ENCODE data around the gene OSBPL9.
A peak's percentile ranks its signal among the peaks of the same experiment; 100 is the strongest.

OSBPL9 gene

GRCh38 chr1:51735746-51736254, 118.9 kb downstream of the OSBPL9 start:
- TF ChIP-seq POLR2AphosphoS5 (IDR thresholded peaks at IDR 0.05; ENCODE audit: low read depth, low read length) (no peak), TAF1 (IDR thresholded peaks at IDR 0.05; ENCODE audit: borderline replicate concordance, low read depth, low read length) (no peak), POLR2A (IDR thresholded peaks at IDR 0.05; ENCODE audit: low read depth, low read length) (no peak)
- DNase-seq (ENCODE audit: insufficient read length) (no peak), FAIRE-seq (no peak)

GRCh38 chr1:51736702-51737101, 119.8 kb downstream of the OSBPL9 start:
- FAIRE-seq (peak; percentile 30), DNase-seq (ENCODE audit: insufficient read length) (no peak)
- TF ChIP-seq POLR2A (IDR thresholded peaks at IDR 0.05; ENCODE audit: low read depth, low read length) (no peak), POLR2AphosphoS5 (IDR thresholded peaks at IDR 0.05; ENCODE audit: low read depth, low read length) (no peak), TAF1 (IDR thresholded peaks at IDR 0.05; ENCODE audit: borderline replicate concordance, low read depth, low read length) (no peak)

- no peak for DNase-seq (ENCODE audit: insufficient read length)
- TF ChIP-seq POLR2AphosphoS5 (IDR thresholded peaks at IDR 0.05; ENCODE audit: low read depth, low read length) (no peak), POLR2A (IDR thresholded peaks at IDR 0.05; ENCODE audit: low read depth, low read length) (no peak)
- FAIRE-seq: peak; percentile 27
These were observed 121.8 kb downstream of the OSBPL9 start for GRCh38 chr1:51738681-51739080.

GRCh38 chr1:51740652-51741051, 123.8 kb downstream of the OSBPL9 start:
- FAIRE-seq: peak; percentile 42

DNA sequence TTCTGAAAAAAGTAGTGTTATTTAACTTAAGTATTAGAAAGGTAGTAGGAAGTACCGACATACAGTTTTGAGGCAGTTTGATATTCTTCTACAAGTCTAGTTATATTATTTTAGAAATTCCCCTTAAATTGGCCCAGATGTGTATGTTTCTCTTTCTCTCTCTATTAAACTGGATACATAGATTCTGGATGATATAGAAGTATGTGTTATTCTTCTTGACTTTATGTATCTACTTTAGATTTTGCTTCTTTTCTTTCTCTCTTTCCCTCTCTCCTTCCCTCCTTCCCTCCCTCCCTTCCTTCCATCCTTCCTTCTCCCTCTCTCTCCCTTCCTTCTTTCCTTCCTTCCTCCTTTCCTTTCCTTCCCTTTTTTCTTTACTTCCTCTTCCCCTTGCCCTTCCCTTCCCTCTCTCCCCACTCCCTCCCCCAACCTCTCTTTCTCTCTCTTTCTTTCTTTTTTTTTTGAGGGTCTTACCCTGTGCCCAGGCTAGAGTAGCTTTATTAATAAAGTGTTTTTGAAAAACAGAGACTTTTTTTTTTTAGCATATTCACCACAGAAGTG, 124.3 kb downstream of the OSBPL9 start:
- DNase-seq (ENCODE audit: insufficient read length) (no peak), FAIRE-seq (no peak)
- TF ChIP-seq POLR2A (IDR thresholded peaks at IDR 0.05; ENCODE audit: low read depth, low read length) (no peak), POLR2AphosphoS5 (IDR thresholded peaks at IDR 0.05; ENCODE audit: low read depth, low read length) (no peak), TAF1 (IDR thresholded peaks at IDR 0.05; ENCODE audit: borderline replicate concordance, low read depth, low read length) (no peak)

More at GRCh38 chr1:51740652-51741051, 123.8 kb downstream of the OSBPL9 start:
- TF ChIP-seq POLR2A (IDR thresholded peaks at IDR 0.05; ENCODE audit: low read depth, low read length): no peak
- TF ChIP-seq POLR2AphosphoS5 (IDR thresholded peaks at IDR 0.05; ENCODE audit: low read depth, low read length): no peak
- no peak for TF ChIP-seq TAF1 (IDR thresholded peaks at IDR 0.05; ENCODE audit: borderline replicate concordance, low read depth, low read length)
- DNase-seq (ENCODE audit: insufficient read length): no peak

GRCh38 chr1:51744506-51745303, 127.8 kb downstream of the OSBPL9 start:
- FAIRE-seq (peak; percentile 77), DNase-seq (ENCODE audit: insufficient read length) (no peak)
- no peak for TF ChIP-seq POLR2A (IDR thresholded peaks at IDR 0.05; ENCODE audit: low read depth, low read length)
- no peak for TF ChIP-seq POLR2AphosphoS5 (IDR thresholded peaks at IDR 0.05; ENCODE audit: low read depth, low read length)
- no peak for TF ChIP-seq TAF1 (IDR thresholded peaks at IDR 0.05; ENCODE audit: borderline replicate concordance, low read depth, low read length)

DNA sequence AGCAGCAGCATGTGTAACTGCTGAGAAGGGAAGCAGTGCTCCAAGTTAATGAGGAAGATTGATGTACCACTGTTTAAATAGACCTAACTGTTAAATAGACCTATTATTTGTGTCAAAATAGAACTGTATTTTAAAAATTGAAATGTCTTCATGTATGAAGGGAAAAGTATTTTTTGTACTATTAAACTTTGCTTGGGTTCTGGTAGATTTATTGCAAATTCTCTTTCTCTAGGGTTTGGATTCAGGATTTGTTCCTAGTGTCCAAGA, 128.3 kb downstream of the OSBPL9 start:
- FAIRE-seq: no peak
- no peak for DNase-seq (ENCODE audit: insufficient read length)
- TF ChIP-seq POLR2AphosphoS5 (IDR thresholded peaks at IDR 0.05; ENCODE audit: low read depth, low read length) (no peak), POLR2A (IDR thresholded peaks at IDR 0.05; ENCODE audit: low read depth, low read length) (no peak), TAF1 (IDR thresholded peaks at IDR 0.05; ENCODE audit: borderline replicate concordance, low read depth, low read length) (no peak)

DNA sequence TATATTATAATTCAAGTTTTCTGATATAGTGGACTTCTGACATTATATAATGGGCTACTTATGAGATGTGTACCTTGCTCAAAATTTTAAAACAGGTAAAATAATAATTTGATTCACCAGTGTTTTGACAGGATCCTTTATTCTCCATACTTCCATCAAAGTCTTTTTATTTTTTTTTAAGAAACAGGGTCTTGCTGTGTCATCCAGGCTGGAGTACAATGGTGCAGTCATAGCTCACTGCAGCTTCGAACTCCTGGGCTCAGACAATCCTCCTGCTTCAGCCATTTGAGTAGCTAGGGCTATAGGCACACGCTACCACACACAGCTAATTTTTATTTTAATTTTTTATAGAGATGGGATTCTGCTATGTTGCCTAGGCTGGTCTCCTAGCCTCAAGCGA, 132.3 kb downstream of the OSBPL9 start:
- DNase-seq (ENCODE audit: insufficient read length) (no peak), FAIRE-seq (no peak)
- TF ChIP-seq POLR2AphosphoS5 (IDR thresholded peaks at IDR 0.05; ENCODE audit: low read depth, low read length) (no peak), TAF1 (IDR thresholded peaks at IDR 0.05; ENCODE audit: borderline replicate concordance, low read depth, low read length) (no peak), POLR2A (IDR thresholded peaks at IDR 0.05; ENCODE audit: low read depth, low read length) (no peak)

GRCh38 chr1:51750218-51750617, 133.3 kb downstream of the OSBPL9 start:
- FAIRE-seq: no peak
- TF ChIP-seq POLR2AphosphoS5 (IDR thresholded peaks at IDR 0.05; ENCODE audit: low read depth, low read length) (no peak), POLR2A (IDR thresholded peaks at IDR 0.05; ENCODE audit: low read depth, low read length) (no peak), TAF1 (IDR thresholded peaks at IDR 0.05; ENCODE audit: borderline replicate concordance, low read depth, low read length) (no peak)
- DNase-seq (ENCODE audit: insufficient read length): no peak

- no peak for FAIRE-seq
- DNase-seq (ENCODE audit: insufficient read length): no peak
- no peak for TF ChIP-seq POLR2AphosphoS5 (IDR thresholded peaks at IDR 0.05; ENCODE audit: low read depth, low read length)
- TF ChIP-seq POLR2A (IDR thresholded peaks at IDR 0.05; ENCODE audit: low read depth, low read length): no peak
- TF ChIP-seq TAF1 (IDR thresholded peaks at IDR 0.05; ENCODE audit: borderline replicate concordance, low read depth, low read length): no peak
These were observed 133.8 kb downstream of the OSBPL9 start for GRCh38 chr1:51750729-51751128.

DNA sequence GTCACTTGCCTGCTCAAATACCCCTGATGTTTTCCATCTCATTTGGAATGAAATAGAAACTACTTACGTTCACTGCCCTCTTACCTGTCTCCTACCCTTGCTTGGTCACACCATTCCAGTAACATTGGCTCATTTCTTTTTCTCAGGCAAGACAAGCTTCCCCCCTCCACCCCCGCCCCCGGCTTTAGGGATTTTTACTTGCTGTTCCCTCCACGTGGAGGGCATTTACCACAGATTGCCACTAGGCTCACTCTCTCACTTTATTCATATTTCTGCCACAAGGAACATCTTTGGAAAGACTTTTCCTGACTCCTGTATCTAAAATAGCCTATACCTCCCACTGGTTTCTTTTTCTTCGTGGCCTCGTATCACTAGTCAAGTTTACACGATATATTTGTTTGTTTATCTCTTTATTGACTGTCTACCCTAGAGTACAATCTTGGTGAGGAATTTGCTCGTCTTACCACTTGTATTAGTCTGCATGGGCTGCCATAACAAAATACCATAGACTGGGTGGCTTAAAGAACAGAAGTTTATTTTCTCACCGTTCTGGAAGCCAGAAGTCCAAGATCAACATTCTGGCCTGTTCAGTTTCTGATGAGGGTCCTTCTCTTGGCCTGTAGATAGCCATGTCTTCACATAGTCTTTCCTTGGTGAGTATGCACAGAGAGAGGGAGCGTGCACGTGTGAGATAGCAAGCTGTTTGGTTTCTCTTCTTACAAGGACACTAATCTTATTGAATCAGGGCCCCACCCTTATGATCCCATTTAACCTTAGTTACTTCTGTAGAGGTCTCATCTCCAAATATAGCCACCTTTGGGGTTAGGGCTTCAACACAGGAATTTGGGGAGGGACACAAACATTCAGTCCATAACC, 135.4 kb downstream of the OSBPL9 start:
- TF ChIP-seq TAF1 (IDR thresholded peaks at IDR 0.05; ENCODE audit: borderline replicate concordance, low read depth, low read length) (no peak), POLR2A (IDR thresholded peaks at IDR 0.05; ENCODE audit: low read depth, low read length) (no peak), POLR2AphosphoS5 (IDR thresholded peaks at IDR 0.05; ENCODE audit: low read depth, low read length) (no peak)
- no peak for FAIRE-seq
- DNase-seq (ENCODE audit: insufficient read length): no peak

Measured in GM12892 (cell line).